Breast epithelium (tissue), 4 donors: ENCODE results near the gene FARP1. TPM values are rescaled to one million over a fixed set of nuclear protein-coding genes. Genes with fewer than 3 reads are reported as not detected.
A peak's percentile ranks its signal among the peaks of the same experiment; 100 is the strongest.

Source experiments
- DNase-seq, 2 donors: peaks; one replicate each; pipeline ENCODE4 v3.0.0-alpha.2; 2019; ENCODE audit warnings: low spot score in 2 of 2
- H3K27ac ChIP-seq, 2 donors: fragments of 200-600 bp; sonication (generic) in 1 of 2; one replicate each; pipeline ENCODE4 v1.5.1; 2016 to 2019; ENCODE audit warnings: mild to moderate bottlenecking in 1 of 2
- H3K27me3 ChIP-seq, 2 donors: fragments of 200-600 bp; sonication (generic) in 1 of 2; one replicate each; pipeline versions ENCODE4 v1.5.1 to v1.6.0; 2017 to 2019; ENCODE audit warnings: control low read depth in 1 of 2, mild to moderate bottlenecking in 1 of 2
- H3K36me3 ChIP-seq: fragments of 200-600 bp; one replicate; pipeline ENCODE4 v1.5.1; 2019
- H3K4me1 ChIP-seq, 2 donors: fragments of 200-600 bp; sonication (generic); one replicate each; pipeline ENCODE4 v1.5.1; 2016 to 2019; ENCODE audit warnings: control low read depth in 1 of 2
- H3K4me3 ChIP-seq, 3 donors: fragments of 200-600 bp; sonication (generic); 1 replicate in 2 of 3; 2 replicates in 1 of 3; pipeline ENCODE4 v1.5.1; 2016 to 2019; ENCODE audit warnings: mild to moderate bottlenecking in 3 of 3, moderate library complexity in 2 of 3
- H3K9me3 ChIP-seq, 2 donors: fragments of 200-600 bp; sonication (generic) in 1 of 2; one replicate each; pipeline ENCODE4 v1.5.1; 2016 to 2019; ENCODE audit warnings: control low read depth in 1 of 2
- POLR2A ChIP-seq: fragments of 450-650 bp; IDR thresholded peaks from one replicate; pipeline ENCODE4 v1.6.1; 2016; ENCODE audit warnings: antibody characterized with exemption, mild to moderate bottlenecking, moderate library complexity
- POLR2AphosphoS5 ChIP-seq, 3 donors: sonication (generic); formaldehyde crosslinking; IDR thresholded peaks; one replicate each; pipeline ENCODE4 v1.6.1; 2017; ENCODE audit warnings: antibody characterized with exemption in 3 of 3
- intact Hi-C: fragments of 100-400 bp; cut with DNase I; formaldehyde crosslinking; loops from one replicate; pipeline ENCODE4 v1.15.1; 2023; ENCODE audit warnings: low total_unique reads
- total RNA-seq, 3 donors: library from RNA; depleted of rRNA; stranded (reverse); fragments of >200 nt; gene quantifications; one replicate each; pipeline ENCODE4 v1.1.0, GENCODE V29; 2016
- TF ChIP-seq, protein P1 (sequence below), 3 donors: fragments of 450-650 bp; IDR thresholded peaks; one replicate each; pipeline ENCODE4 v1.5.1; 2016 to 2017; ENCODE audit warnings: antibody characterized with exemption in 3 of 3, mild to moderate bottlenecking in 3 of 3, moderate library complexity in 3 of 3

The FARP1 gene
- total RNA-seq, 3 donors from 2014 or later: 29.8 to 97.3 (median 80.1) TPM

- Histone ChIP-seq H3K9me3 (no peaks in the 10 kb centered on the region), H3K36me3 (no peaks in the 10 kb centered on the region), H3K4me1 (no peaks in the 10 kb centered on the region), H3K27me3 (no peaks in the 10 kb centered on the region), H3K4me3 (no peak overlapping the region), H3K27ac (no peak overlapping the region)
- no peak for DNase-seq
- TF ChIP-seq, protein P1, sequence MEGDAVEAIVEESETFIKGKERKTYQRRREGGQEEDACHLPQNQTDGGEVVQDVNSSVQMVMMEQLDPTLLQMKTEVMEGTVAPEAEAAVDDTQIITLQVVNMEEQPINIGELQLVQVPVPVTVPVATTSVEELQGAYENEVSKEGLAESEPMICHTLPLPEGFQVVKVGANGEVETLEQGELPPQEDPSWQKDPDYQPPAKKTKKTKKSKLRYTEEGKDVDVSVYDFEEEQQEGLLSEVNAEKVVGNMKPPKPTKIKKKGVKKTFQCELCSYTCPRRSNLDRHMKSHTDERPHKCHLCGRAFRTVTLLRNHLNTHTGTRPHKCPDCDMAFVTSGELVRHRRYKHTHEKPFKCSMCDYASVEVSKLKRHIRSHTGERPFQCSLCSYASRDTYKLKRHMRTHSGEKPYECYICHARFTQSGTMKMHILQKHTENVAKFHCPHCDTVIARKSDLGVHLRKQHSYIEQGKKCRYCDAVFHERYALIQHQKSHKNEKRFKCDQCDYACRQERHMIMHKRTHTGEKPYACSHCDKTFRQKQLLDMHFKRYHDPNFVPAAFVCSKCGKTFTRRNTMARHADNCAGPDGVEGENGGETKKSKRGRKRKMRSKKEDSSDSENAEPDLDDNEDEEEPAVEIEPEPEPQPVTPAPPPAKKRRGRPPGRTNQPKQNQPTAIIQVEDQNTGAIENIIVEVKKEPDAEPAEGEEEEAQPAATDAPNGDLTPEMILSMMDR (IDR thresholded peaks at IDR 0.05): no peak
- TF ChIP-seq POLR2AphosphoS5 (IDR thresholded peaks at IDR 0.05) (no peak), POLR2A (no peak)
- intact Hi-C loops: no loop called here
These were observed 141.8 kb downstream of the FARP1 start for GRCh38 chr13:98284679-98285078.

GRCh38 chr13:98285317-98285716 is 142.4 kb downstream of the FARP1 start:
- H3K36me3 ChIP-seq: no peaks in the 10 kb centered on the region
- H3K27me3 ChIP-seq: no peaks in the 10 kb centered on the region
- DNase-seq: no peak
- intact Hi-C loops: no loop called here
- H3K27ac ChIP-seq: peak overlapping the region in 1 of 2 donors; percentile 10
- TF ChIP-seq, protein P1 (IDR thresholded peaks at IDR 0.05): no peak
- TF ChIP-seq POLR2AphosphoS5 (IDR thresholded peaks at IDR 0.05) (no peak), POLR2A (no peak)
- H3K4me3 ChIP-seq: no peak overlapping the region
- H3K9me3 ChIP-seq: no peaks in the 10 kb centered on the region
- no peaks in the 10 kb centered on the region for H3K4me1 ChIP-seq

- H3K27ac ChIP-seq: peak overlapping the region in 1 of 2 donors; percentile 10
- no peak for DNase-seq
- no peaks in the 10 kb centered on the region for H3K9me3 ChIP-seq
- H3K4me1 ChIP-seq: no peaks in the 10 kb centered on the region
- no peaks in the 10 kb centered on the region for H3K27me3 ChIP-seq
- intact Hi-C loops: no loop called here
- H3K4me3 ChIP-seq: no peak overlapping the region
- TF ChIP-seq POLR2AphosphoS5 (IDR thresholded peaks at IDR 0.05) (no peak), POLR2A (no peak)
- TF ChIP-seq, protein P1 (IDR thresholded peaks at IDR 0.05): no peak
- H3K36me3 ChIP-seq: no peaks in the 10 kb centered on the region
These were observed 143.1 kb downstream of the FARP1 start for GRCh38 chr13:98285852-98286594.

DNA sequence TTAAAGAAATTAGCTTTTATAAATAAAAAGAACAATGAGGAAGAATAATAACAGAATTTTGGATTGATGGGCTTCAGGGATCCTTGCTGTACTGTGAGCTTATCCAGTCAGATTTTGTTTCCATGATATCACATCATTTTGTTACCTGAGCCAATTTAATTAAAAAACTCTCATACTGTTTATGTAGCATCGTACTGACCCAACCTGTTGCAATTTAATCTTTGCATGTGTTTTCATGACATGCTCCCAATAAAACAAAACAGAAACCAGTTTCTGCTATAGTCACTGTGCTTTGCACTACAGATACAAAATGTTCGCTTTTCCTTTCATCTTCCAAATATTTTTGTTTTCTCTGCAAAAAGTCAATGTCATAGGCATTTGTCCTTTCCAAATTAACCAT is 143.9 kb downstream of the FARP1 start:
- no peak overlapping the region for H3K27ac ChIP-seq
- DNase-seq: no peak
- intact Hi-C loops: no loop called here
- H3K9me3 ChIP-seq: no peaks in the 10 kb centered on the region
- no peaks in the 10 kb centered on the region for H3K4me1 ChIP-seq
- no peak overlapping the region for H3K4me3 ChIP-seq
- no peaks in the 10 kb centered on the region for H3K36me3 ChIP-seq
- H3K27me3 ChIP-seq: no peaks in the 10 kb centered on the region
- TF ChIP-seq POLR2AphosphoS5 (IDR thresholded peaks at IDR 0.05) (no peak), POLR2A (no peak)
- TF ChIP-seq, protein P1 (IDR thresholded peaks at IDR 0.05): no peak

- DNase-seq: no peak
- H3K27ac ChIP-seq: no peak overlapping the region
- no peaks in the 10 kb centered on the region for H3K9me3 ChIP-seq
- TF ChIP-seq, protein P1 (IDR thresholded peaks at IDR 0.05): no peak
- no peak for TF ChIP-seq POLR2AphosphoS5 (IDR thresholded peaks at IDR 0.05)
- TF ChIP-seq POLR2A: no peak
- H3K27me3 ChIP-seq: no peaks in the 10 kb centered on the region
- no peak overlapping the region for H3K4me3 ChIP-seq
- intact Hi-C loops: no loop called here
- no peaks in the 10 kb centered on the region for H3K36me3 ChIP-seq
- H3K4me1 ChIP-seq: no peaks in the 10 kb centered on the region
These were observed 145.3 kb downstream of the FARP1 start for GRCh38 chr13:98288211-98288610.
